Neural cell (in vitro differentiated cells): ENCODE results near the gene SAMD8. TPM values are rescaled to one million over a fixed set of nuclear protein-coding genes. Genes with fewer than 3 reads are reported as not detected.

Experiments
- H2AFZ ChIP-seq: fragments of 200-600, 300-800 bp; sonication (generic), shearing (Covaris generic); 2 replicates; pipeline ENCODE4 v1.6.0; 2014; ENCODE audit warnings: low read depth, mild to moderate bottlenecking, antibody characterized with exemption, low read length, moderate library complexity
- H3F3A ChIP-seq: fragments of 200-600 bp; shearing (Covaris generic); 2 replicates; pipeline ENCODE4 v1.6.1; 2016; ENCODE audit warnings: mild to moderate bottlenecking, moderate library complexity, mixed read lengths, antibody characterized with exemption, low read length; ENCODE audit not compliant: insufficient read depth, poor library complexity, severe bottlenecking
- H3K27ac ChIP-seq: fragments of 200-600, 300-800 bp; sonication (generic), shearing (Covaris generic); 2 replicates; pipeline ENCODE4 v1.5.1; 2014; ENCODE audit warnings: mild to moderate bottlenecking, low read length, moderate library complexity
- H3K27me3 ChIP-seq: fragments of 300-800, 200-600 bp; sonication (generic), shearing (Covaris generic); 2 replicates; pipeline ENCODE4 v1.6.0; 2014; ENCODE audit warnings: mild to moderate bottlenecking, low read depth, low read length, moderate library complexity; ENCODE audit not compliant: insufficient read depth
- H3K36me3 ChIP-seq: fragments of 300-800, 200-600 bp; sonication (generic), shearing (Covaris generic); 2 replicates; pipeline ENCODE4 v1.5.1; 2014; ENCODE audit warnings: mild to moderate bottlenecking, antibody characterized with exemption, low read length, moderate library complexity; ENCODE audit not compliant: insufficient read depth
- H3K4me2 ChIP-seq: fragments of 300-800, 200-600 bp; sonication (generic), shearing (Covaris generic); 2 replicates; pipeline ENCODE4 v1.6.0; 2014; ENCODE audit warnings: mild to moderate bottlenecking, low read length
- H3K4me3 ChIP-seq: fragments of 300-800, 200-600 bp; sonication (generic), shearing (Covaris generic); 2 replicates; pipeline ENCODE4 v1.5.1; 2014; ENCODE audit warnings: mild to moderate bottlenecking, low read length, moderate library complexity
- H3K79me2 ChIP-seq: fragments of 200-600 bp; shearing (Covaris generic); replicated peaks from 2 replicates; pipeline ENCODE4 v1.6.0; 2014; ENCODE audit warnings: mild to moderate bottlenecking, low read length, moderate library complexity; ENCODE audit not compliant: insufficient read depth
- H3K9ac ChIP-seq: fragments of 300-800, 200-600 bp; sonication (generic), shearing (Covaris generic); 2 replicates; pipeline ENCODE4 v1.6.1; 2016; ENCODE audit warnings: mild to moderate bottlenecking, low read length, mixed read lengths
- H3K9me2 ChIP-seq: fragments of 200-600 bp; shearing (Covaris generic); 2 replicates; pipeline ENCODE4 v1.6.1; 2016; ENCODE audit warnings: mild to moderate bottlenecking, low read length, mixed read lengths; ENCODE audit not compliant: insufficient read depth
- H3K9me3 ChIP-seq: fragments of 200-600, 300-800 bp; sonication (generic), shearing (Covaris generic); 2 replicates; pipeline ENCODE4 v1.6.1; 2016; ENCODE audit warnings: mild to moderate bottlenecking, mixed run types, low read length, moderate library complexity, mixed read lengths
- H4K20me1 ChIP-seq: fragments of 200-600 bp; shearing (Covaris generic); 2 replicates; pipeline ENCODE4 v1.6.1; 2016; ENCODE audit warnings: mild to moderate bottlenecking, mixed run types; ENCODE audit not compliant: insufficient read depth
- EP300 ChIP-seq: fragments of 450-650 bp; conservative IDR thresholded peaks from 2 replicates; pipeline ENCODE4 v1.6.1; 2014; ENCODE audit warnings: antibody characterized with exemption, mild to moderate bottlenecking, moderate library complexity; ENCODE audit not compliant: poor library complexity, severe bottlenecking
- EZH2 ChIP-seq: fragments of 200-600, 300-800 bp; shearing (Covaris generic), sonication (generic); IDR thresholded peaks from 2 replicates; pipeline ENCODE4 v1.6.1; 2014; ENCODE audit warnings: antibody characterized with exemption, low read length, borderline replicate concordance, mild to moderate bottlenecking; ENCODE audit not compliant: insufficient read depth, poor library complexity, severe bottlenecking
- MXI1 ChIP-seq: fragments of 450-650 bp; conservative IDR thresholded peaks from 2 replicates; pipeline ENCODE4 v1.6.1; 2014; ENCODE audit warnings: antibody characterized with exemption, mild to moderate bottlenecking; ENCODE audit not compliant: poor library complexity, severe bottlenecking
- POLR2AphosphoS5 ChIP-seq: IDR thresholded peaks from 2 replicates; pipeline ENCODE4 v1.6.1; 2012
- RAD21 ChIP-seq: fragments of 450-650 bp; conservative IDR thresholded peaks from 2 replicates; pipeline ENCODE4 v1.6.1; 2014; ENCODE audit warnings: antibody characterized with exemption, mild to moderate bottlenecking, moderate library complexity
- SMC3 ChIP-seq: fragments of 450-650 bp; conservative IDR thresholded peaks from 2 replicates; pipeline ENCODE4 v1.6.1; 2014; ENCODE audit warnings: antibody characterized with exemption, mild to moderate bottlenecking, moderate library complexity; ENCODE audit not compliant: poor library complexity
- TAF1 ChIP-seq: IDR thresholded peaks from 2 replicates; pipeline ENCODE4 v1.6.1; 2012; ENCODE audit warnings: low read depth
- polyA plus RNA-seq: library from polyadenylated mRNA; depleted of rRNA; stranded (reverse); fragments of >200 nt; gene quantifications from 2 replicates; pipeline ENCODE4 v1.2.3, GENCODE V29; 2014
- TF ChIP-seq, protein P1 (sequence below): fragments of 450-650 bp; IDR thresholded peaks from 2 replicates; pipeline ENCODE4 v1.5.1; 2014; ENCODE audit warnings: antibody characterized with exemption, mild to moderate bottlenecking, moderate library complexity; ENCODE audit not compliant: poor library complexity, severe bottlenecking
- TF ChIP-seq, protein P2 (sequence below): IDR thresholded peaks from 2 replicates; pipeline ENCODE4 v1.6.1; 2012; ENCODE audit warnings: borderline replicate concordance

Gene SAMD8
- polyA plus RNA-seq, 1 donor from 2014 or later, result 32.9 TPM

DNA sequence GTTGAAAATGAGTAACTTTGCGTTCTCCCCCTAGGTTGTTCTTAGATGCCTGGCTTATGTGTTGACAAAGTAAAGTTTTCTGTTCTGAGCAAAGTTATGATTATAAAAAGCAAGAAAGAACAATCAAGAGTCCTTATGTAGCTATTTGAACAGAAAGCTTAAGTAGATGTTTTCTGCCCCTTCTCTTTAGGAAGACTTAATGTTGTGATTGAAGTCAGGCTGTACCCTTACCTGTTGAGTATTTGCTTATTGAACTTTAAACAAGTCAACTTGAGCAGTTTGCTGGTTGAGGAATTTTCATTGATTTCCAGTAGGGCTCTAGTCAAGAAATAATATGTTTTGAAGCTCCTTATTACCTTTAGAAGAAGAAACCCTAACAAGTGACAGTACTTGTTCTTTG lies 65.3 kb downstream of the SAMD8 start:
- Histone ChIP-seq H2AFZ (no peak overlapping the region), H3K27ac (no peak overlapping the region), H3K9me2 (no peaks in the 10 kb centered on the region), H3K27me3 (no peaks in the 10 kb centered on the region), H3K9me3 (no peaks in the 10 kb centered on the region), H3F3A (no peaks in the 10 kb centered on the region), H4K20me1 (no peaks in the 10 kb centered on the region), H3K4me3 (no peak overlapping the region), H3K9ac (no peak overlapping the region), H3K79me2 (no peaks in the 10 kb centered on the region), H3K4me2 (no peak overlapping the region), H3K36me3 (no peaks in the 10 kb centered on the region)
- TF ChIP-seq, protein P1, sequence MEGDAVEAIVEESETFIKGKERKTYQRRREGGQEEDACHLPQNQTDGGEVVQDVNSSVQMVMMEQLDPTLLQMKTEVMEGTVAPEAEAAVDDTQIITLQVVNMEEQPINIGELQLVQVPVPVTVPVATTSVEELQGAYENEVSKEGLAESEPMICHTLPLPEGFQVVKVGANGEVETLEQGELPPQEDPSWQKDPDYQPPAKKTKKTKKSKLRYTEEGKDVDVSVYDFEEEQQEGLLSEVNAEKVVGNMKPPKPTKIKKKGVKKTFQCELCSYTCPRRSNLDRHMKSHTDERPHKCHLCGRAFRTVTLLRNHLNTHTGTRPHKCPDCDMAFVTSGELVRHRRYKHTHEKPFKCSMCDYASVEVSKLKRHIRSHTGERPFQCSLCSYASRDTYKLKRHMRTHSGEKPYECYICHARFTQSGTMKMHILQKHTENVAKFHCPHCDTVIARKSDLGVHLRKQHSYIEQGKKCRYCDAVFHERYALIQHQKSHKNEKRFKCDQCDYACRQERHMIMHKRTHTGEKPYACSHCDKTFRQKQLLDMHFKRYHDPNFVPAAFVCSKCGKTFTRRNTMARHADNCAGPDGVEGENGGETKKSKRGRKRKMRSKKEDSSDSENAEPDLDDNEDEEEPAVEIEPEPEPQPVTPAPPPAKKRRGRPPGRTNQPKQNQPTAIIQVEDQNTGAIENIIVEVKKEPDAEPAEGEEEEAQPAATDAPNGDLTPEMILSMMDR, result no peak

DNA sequence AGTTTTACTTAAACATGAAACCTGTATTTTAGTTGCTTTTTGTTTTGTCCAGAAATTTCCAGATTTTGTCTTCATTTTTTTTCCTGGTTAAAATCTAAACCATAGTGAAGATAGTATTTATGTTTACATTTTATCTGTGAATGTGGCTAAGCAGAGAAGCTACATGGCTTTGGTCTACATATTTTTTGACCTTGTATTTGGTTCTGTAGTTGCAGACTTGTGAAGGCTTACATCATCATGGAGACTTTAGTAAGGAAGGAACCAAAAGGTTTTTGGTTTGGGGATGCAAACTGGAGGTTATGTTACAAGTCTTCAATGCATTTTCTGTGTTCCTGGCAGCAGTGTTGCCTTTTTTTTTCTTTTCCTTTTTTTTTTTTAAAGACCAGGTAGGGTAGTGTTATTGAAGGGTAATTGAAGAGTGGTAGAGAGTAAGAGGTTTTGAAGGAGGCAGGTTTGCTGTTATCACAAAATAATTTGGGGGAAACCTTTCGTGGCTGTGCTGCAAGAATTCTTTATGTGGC lies 68.3 kb downstream of the SAMD8 start:
- no peaks in the 10 kb centered on the region for H3K36me3 ChIP-seq
- H3K9ac ChIP-seq, result no peak overlapping the region
- H3K9me3 ChIP-seq, result no peaks in the 10 kb centered on the region
- H3K4me3 ChIP-seq, result no peak overlapping the region
- no peaks in the 10 kb centered on the region for H3K9me2 ChIP-seq
- no peak for TF ChIP-seq SMC3
- no peak for TF ChIP-seq EZH2
- TF ChIP-seq POLR2AphosphoS5, result no peak
- no peak for TF ChIP-seq EP300
- TF ChIP-seq, protein P1, result no peak
- TF ChIP-seq, protein P2, sequence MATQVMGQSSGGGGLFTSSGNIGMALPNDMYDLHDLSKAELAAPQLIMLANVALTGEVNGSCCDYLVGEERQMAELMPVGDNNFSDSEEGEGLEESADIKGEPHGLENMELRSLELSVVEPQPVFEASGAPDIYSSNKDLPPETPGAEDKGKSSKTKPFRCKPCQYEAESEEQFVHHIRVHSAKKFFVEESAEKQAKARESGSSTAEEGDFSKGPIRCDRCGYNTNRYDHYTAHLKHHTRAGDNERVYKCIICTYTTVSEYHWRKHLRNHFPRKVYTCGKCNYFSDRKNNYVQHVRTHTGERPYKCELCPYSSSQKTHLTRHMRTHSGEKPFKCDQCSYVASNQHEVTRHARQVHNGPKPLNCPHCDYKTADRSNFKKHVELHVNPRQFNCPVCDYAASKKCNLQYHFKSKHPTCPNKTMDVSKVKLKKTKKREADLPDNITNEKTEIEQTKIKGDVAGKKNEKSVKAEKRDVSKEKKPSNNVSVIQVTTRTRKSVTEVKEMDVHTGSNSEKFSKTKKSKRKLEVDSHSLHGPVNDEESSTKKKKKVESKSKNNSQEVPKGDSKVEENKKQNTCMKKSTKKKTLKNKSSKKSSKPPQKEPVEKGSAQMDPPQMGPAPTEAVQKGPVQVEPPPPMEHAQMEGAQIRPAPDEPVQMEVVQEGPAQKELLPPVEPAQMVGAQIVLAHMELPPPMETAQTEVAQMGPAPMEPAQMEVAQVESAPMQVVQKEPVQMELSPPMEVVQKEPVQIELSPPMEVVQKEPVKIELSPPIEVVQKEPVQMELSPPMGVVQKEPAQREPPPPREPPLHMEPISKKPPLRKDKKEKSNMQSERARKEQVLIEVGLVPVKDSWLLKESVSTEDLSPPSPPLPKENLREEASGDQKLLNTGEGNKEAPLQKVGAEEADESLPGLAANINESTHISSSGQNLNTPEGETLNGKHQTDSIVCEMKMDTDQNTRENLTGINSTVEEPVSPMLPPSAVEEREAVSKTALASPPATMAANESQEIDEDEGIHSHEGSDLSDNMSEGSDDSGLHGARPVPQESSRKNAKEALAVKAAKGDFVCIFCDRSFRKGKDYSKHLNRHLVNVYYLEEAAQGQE, result no peak
- TF ChIP-seq TAF1, result no peak
- no peak for TF ChIP-seq MXI1
- no peak for TF ChIP-seq RAD21
- H3K27ac ChIP-seq, result no peak overlapping the region
- H3F3A ChIP-seq, result no peaks in the 10 kb centered on the region
- no peak overlapping the region for H2AFZ ChIP-seq
- no peaks in the 10 kb centered on the region for H4K20me1 ChIP-seq
- no peaks in the 10 kb centered on the region for H3K27me3 ChIP-seq
- no peak overlapping the region for H3K4me2 ChIP-seq
- H3K79me2 ChIP-seq, result no peaks in the 10 kb centered on the region
